HG03469 (cell line): ENCODE measurements around the gene ADAMTS17.

Experiments
- ATAC-seq: cut with Tn5 transposase; IDR thresholded peaks from one replicate; pipeline ENCODE4 v1.9.1; 2021; ENCODE audit warnings: mild to moderate bottlenecking, moderate library complexity, moderate number of reproducible peaks; ENCODE audit not compliant: unreplicated experiment

Gene ADAMTS17

GRCh38 chr15:99963096-99963825 lies 378.5 kb downstream of the ADAMTS17 start:
- ATAC-seq = no peak

DNA sequence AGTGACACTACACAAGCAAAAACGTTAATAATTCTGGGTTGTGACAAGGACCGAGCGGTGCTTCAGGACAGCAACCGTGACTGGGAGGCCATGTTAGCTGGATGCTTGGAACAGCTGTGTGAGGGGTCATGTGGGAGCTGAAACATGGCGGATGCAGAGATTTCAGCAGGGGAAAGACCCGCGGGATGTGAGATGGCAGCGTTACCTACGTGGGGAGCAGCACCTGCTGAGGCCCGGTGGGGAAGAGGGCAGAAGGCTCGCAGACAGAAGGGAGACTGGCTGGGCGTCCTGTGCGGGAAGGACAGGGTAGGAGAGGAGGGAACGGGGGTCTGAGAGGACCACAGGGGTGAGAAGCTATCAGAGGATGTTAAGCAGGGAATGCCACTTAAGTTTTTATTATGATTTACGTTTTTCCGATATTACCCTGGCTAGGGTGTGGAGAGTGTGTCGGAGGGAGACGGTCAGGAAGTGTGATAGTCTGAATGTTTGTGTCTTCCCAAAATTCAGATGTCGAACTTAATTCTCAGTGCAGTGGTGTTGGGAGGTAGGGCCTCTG lies 379.7 kb downstream of the ADAMTS17 start:
- ATAC-seq = no peak

- ATAC-seq = no peak
These were observed 380.7 kb downstream of the ADAMTS17 start for GRCh38 chr15:99961011-99961441.

- no peak for ATAC-seq
These were observed 382.4 kb downstream of the ADAMTS17 start for GRCh38 chr15:99959326-99959725.

DNA sequence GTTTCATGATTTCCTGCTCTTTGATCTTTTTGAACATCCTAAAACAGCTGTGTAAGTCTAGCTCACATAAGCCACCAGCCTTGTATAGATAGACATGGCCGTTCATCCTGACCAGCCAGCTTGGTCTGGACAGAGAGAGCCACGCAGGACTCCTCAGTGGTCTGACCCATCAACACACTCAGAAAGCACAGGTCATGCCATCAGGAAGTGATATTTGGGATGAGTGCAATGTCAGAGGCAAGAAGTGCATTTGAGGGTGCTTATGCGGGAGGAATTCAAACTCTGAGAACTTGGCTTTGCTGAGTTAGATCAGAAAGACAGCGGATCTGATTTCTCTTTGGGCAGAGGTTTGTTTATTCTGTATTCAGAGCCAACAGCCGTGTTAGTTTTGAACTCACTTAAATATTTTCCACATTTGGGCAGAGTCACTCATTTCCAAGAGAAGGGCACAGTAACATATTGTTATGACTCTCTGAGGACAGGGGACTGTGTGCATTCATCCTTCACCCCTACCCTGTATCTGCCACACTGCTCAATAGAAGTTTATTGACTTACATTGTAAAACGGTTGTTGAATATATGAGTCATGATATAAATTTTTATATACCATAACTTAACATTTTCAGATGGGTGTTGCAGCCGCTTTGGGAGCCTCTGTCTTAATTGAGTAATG lies 383.2 kb downstream of the ADAMTS17 start:
- ATAC-seq = no peak

- no peak for ATAC-seq
These were observed 384.1 kb downstream of the ADAMTS17 start for GRCh38 chr15:99957642-99958013.

- no peak for ATAC-seq
These were observed 384.7 kb downstream of the ADAMTS17 start for GRCh38 chr15:99956820-99957641.

- no peak for ATAC-seq
These were observed 385.6 kb downstream of the ADAMTS17 start for GRCh38 chr15:99956022-99956775.

- no peak for ATAC-seq
These were observed 386.2 kb downstream of the ADAMTS17 start for GRCh38 chr15:99955532-99955931.

DNA sequence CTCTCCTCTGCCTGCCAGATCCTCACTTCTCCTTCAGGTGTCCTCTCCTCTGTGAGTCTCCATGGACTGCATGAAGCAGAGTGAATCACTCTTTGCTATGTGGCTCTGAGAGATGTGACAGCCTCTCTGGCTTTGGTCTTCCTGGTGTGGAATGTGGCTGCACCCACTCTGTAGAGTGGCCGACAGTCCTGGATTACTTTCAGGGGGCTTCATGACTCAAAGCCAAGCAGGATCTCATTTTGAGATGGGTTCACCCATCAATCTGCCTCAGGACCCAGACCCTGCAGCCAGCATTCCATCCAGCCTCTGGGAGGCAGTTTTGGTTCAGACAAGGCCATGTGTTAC lies 386.6 kb downstream of the ADAMTS17 start:
- ATAC-seq = no peak

- ATAC-seq = no peak
These were observed 387.2 kb downstream of the ADAMTS17 start for GRCh38 chr15:99954361-99955180.

DNA sequence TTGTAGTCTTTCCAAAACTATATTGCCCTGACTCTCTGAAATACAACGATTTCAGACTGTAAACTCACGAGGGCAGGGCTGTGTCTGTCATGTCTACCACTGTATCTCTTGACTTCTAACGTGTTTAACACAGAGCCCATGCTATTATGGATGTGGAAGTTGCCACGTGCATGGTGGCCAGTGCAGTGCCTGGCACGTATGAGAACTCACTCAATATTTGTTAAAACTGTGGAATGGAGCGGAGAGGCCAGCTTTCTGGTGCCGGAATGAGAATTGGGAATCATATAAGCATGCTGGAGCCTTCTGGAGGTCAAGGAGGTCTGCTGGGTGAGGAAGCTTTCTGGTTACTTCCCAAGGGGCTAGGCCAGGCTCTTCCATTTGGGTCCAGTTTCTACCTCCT lies 387.9 kb downstream of the ADAMTS17 start:
- no peak for ATAC-seq

GRCh38 chr15:99951511-99951910 lies 390.3 kb downstream of the ADAMTS17 start:
- ATAC-seq = no peak

DNA sequence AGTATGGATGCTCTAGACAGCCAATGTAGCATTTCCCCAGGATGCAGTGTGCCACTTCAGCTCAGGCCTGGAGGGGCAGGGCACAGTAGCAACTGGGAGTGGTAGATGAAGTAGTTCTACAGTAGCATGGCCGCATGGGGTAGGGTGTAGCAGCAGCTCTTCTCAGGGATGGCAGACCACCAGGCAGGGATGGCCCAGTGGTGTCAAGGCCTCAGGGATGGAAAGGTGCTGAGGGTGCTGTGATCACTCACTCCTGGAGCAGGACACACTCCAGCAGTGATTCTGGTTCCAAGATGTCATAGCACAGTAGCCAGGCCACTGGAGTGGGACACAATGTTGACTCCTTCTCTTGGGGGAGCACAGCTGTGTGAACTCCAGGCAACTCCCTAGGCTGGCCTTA lies 397.6 kb downstream of the ADAMTS17 start:
- no peak for ATAC-seq

GRCh38 chr15:99943466-99943865 lies 398.3 kb downstream of the ADAMTS17 start:
- ATAC-seq = no peak

GRCh38 chr15:99932676-99933402 lies 408.9 kb downstream of the ADAMTS17 start:
- ATAC-seq = no peak

- ATAC-seq = no peak
These were observed 409.8 kb downstream of the ADAMTS17 start for GRCh38 chr15:99931703-99932603.

GRCh38 chr15:99930696-99931095 lies 411.1 kb downstream of the ADAMTS17 start:
- no peak for ATAC-seq
